H1 (cell line): ENCODE results near the gene LDLRAD4. TPM values are rescaled to one million over a fixed set of nuclear protein-coding genes. Genes with fewer than 3 reads are reported as not detected.

Experiments
- CTCF ChIA-PET: fragments of 300-600 bp; sonication (Branson Sonifier 250); formaldehyde crosslinking; loops from one replicate; lab custom pipeline; 2021; ENCODE audit not compliant: partially characterized antibody; lab: Charles Lee
- POLR2A ChIA-PET: fragments of 300-600 bp; sonication (Branson Sonifier 250); formaldehyde crosslinking; loops from one replicate; lab custom pipeline; 2021; ENCODE audit warnings: inconsistent platforms; ENCODE audit not compliant: partially characterized antibody; lab: Charles Lee
- DNase-seq, 2 experiments: peaks; one replicate each; pipeline versions ENCODE4 v3.0.0 to v3.0.0-alpha.2; 2010 to 2022; ENCODE audit warnings: low spot score in 2 of 2, low read depth in 1 of 2, mixed read lengths in 1 of 2
- FAIRE-seq: peaks from 2 replicates; lab custom pipeline; 2011; peaks lifted over from hg19 to GRCh38; lab: Jason Lieb, UNC
- H2AFZ ChIP-seq: 2 replicates; pipeline ENCODE4 v1.8.1; 2012; ENCODE audit warnings: low read length, inconsistent platforms
- H2AK5ac ChIP-seq: 2 replicates; pipeline ENCODE4 v1.6.1; 2013; ENCODE audit warnings: low read depth, low read length
- H2BK120ac ChIP-seq: replicated peaks from 2 replicates; pipeline ENCODE3; 2013; ENCODE audit warnings: low read depth, low read length, inconsistent platforms
- H2BK12ac ChIP-seq: 2 replicates; pipeline ENCODE4 v1.6.1; 2013; ENCODE audit warnings: low read depth, low read length
- H2BK15ac ChIP-seq: 2 replicates; pipeline ENCODE4 v1.6.1; 2013; ENCODE audit warnings: low read length
- H2BK20ac ChIP-seq: 2 replicates; pipeline ENCODE4 v1.6.1; 2013; ENCODE audit warnings: low read length
- H2BK5ac ChIP-seq: 2 replicates; pipeline ENCODE4 v1.6.1; 2013; ENCODE audit warnings: low read depth, low read length
- H3K14ac ChIP-seq: 2 replicates; pipeline ENCODE4 v1.6.1; 2013; ENCODE audit warnings: inconsistent platforms; ENCODE audit not compliant: insufficient read length
- H3K18ac ChIP-seq: 2 replicates; pipeline ENCODE4 v1.6.1; 2013; ENCODE audit warnings: low read length; ENCODE audit errors: extremely low read depth
- H3K23ac ChIP-seq: 2 replicates; pipeline ENCODE4 v1.6.1; 2013; ENCODE audit warnings: inconsistent platforms; ENCODE audit not compliant: insufficient read length
- H3K23me2 ChIP-seq: 2 replicates; pipeline ENCODE4 v1.6.1; 2013; ENCODE audit warnings: low read depth, low read length
- H3K27ac ChIP-seq: 2 replicates; pipeline ENCODE4 v1.6.1; 2011; ENCODE audit warnings: low read depth, low read length, inconsistent platforms
- H3K27me3 ChIP-seq, 4 experiments: replicated peaks in 1 of 4; 1 replicate in 1 of 4; 2 replicates in 3 of 4; pipeline versions ENCODE4 v1.6.1 to v1.8.1; 2011 to 2013; ENCODE audit warnings: low read length in 3 of 4, mild to moderate bottlenecking in 3 of 4, inconsistent platforms in 2 of 4, mixed read lengths in 2 of 4, moderate library complexity in 1 of 4; ENCODE audit not compliant: control insufficient read depth in 3 of 4, insufficient read depth in 3 of 4; ENCODE audit errors: extremely low read depth in 1 of 4
- H3K36me3 ChIP-seq, 4 experiments: 2 replicates each; pipeline versions ENCODE4 v1.6.1 to v1.8.1; 2011 to 2013; ENCODE audit warnings: mild to moderate bottlenecking in 4 of 4, low read length in 3 of 4, moderate library complexity in 2 of 4, control low read depth in 1 of 4, inconsistent platforms in 1 of 4; ENCODE audit not compliant: insufficient read depth in 4 of 4, control insufficient read depth in 2 of 4
- H3K4ac ChIP-seq: replicated peaks from 2 replicates; pipeline ENCODE3; 2013; ENCODE audit warnings: low read length, low read depth, mixed read lengths, inconsistent platforms; ENCODE audit not compliant: insufficient read length
- H3K4me1 ChIP-seq, 4 experiments: replicated peaks in 1 of 4; 1 replicate in 1 of 4; 2 replicates in 3 of 4; pipeline versions ENCODE4 v1.6.1 to v1.8.1; 2011 to 2013; ENCODE audit warnings: low read length in 3 of 4, inconsistent platforms in 2 of 4, mixed read lengths in 1 of 4; ENCODE audit not compliant: insufficient read depth in 4 of 4, control insufficient read depth in 3 of 4
- H3K4me2 ChIP-seq, 2 experiments: 2 replicates each; pipeline versions ENCODE4 v1.6.1 to v1.8.1; 2011 to 2013; ENCODE audit warnings: low read depth in 2 of 2, low read length in 2 of 2, control low read depth in 1 of 2, inconsistent platforms in 1 of 2, mild to moderate bottlenecking in 1 of 2; ENCODE audit not compliant: insufficient read depth in 1 of 2
- H3K4me3 ChIP-seq, 4 experiments: fragments of 200-600, 300-600 bp in 1 of 4; sonication (generic), shearing (Covaris generic), sonication (Bioruptor Twin) in 1 of 4; 2 replicates each; pipeline versions ENCODE4 v1.5.1 to v1.8.1; 2011 to 2016; ENCODE audit warnings: low read length in 4 of 4, low read depth in 3 of 4, control low read depth in 2 of 4, inconsistent platforms in 2 of 4, mild to moderate bottlenecking in 2 of 4, mixed read lengths in 1 of 4, moderate library complexity in 1 of 4; ENCODE audit not compliant: insufficient read depth in 2 of 4; ENCODE audit errors: extremely low read depth in 1 of 4
- H3K56ac ChIP-seq: replicated peaks from 2 replicates; pipeline ENCODE3; 2013; ENCODE audit warnings: low read depth, mild to moderate bottlenecking, mixed read lengths, low read length, inconsistent platforms; ENCODE audit not compliant: insufficient read length
- H3K79me1 ChIP-seq: 2 replicates; pipeline ENCODE4 v1.6.1; 2013; ENCODE audit warnings: low read depth, low read length, control low read depth
- H3K79me2 ChIP-seq, 2 experiments: 2 replicates each; pipeline versions ENCODE4 v1.6.1 to v1.8.1; 2012 to 2013; ENCODE audit warnings: low read length in 2 of 2, mild to moderate bottlenecking in 2 of 2, inconsistent platforms in 1 of 2; ENCODE audit not compliant: insufficient read depth in 2 of 2, control insufficient read depth in 1 of 2
- H3K9ac ChIP-seq, 4 experiments: replicated peaks in 1 of 4; 1 replicate in 1 of 4; 2 replicates in 3 of 4; pipeline versions ENCODE4 v1.6.1 to v1.8.1; 2011 to 2013; ENCODE audit warnings: low read depth in 3 of 4, low read length in 3 of 4, control low read depth in 2 of 4, mild to moderate bottlenecking in 2 of 4, moderate library complexity in 2 of 4, inconsistent platforms in 1 of 4; ENCODE audit errors: extremely low read depth in 1 of 4
- H3K9me3 ChIP-seq, 2 experiments: 2 replicates each; pipeline versions ENCODE4 v1.6.1 to v1.8.1; 2012 to 2013; ENCODE audit warnings: mild to moderate bottlenecking in 2 of 2, moderate library complexity in 2 of 2, control low read depth in 1 of 2, inconsistent platforms in 1 of 2, low read depth in 1 of 2, low read length in 1 of 2, mixed read lengths in 1 of 2; ENCODE audit not compliant: insufficient read depth in 2 of 2
- H4K20me1 ChIP-seq, 2 experiments: replicated peaks in 1 of 2; 2 replicates each; pipeline versions ENCODE3 to v1.8.1; 2011 to 2013; ENCODE audit warnings: inconsistent platforms in 2 of 2, low read length in 2 of 2, mild to moderate bottlenecking in 1 of 2; ENCODE audit not compliant: insufficient read depth in 2 of 2, control insufficient read depth in 1 of 2
- H4K5ac ChIP-seq: 2 replicates; pipeline ENCODE4 v1.6.1; 2013; ENCODE audit warnings: low read length, low read depth, mixed read lengths, inconsistent platforms; ENCODE audit not compliant: insufficient read length
- H4K8ac ChIP-seq: 2 replicates; pipeline ENCODE4 v1.8.0; 2013; ENCODE audit warnings: mild to moderate bottlenecking, moderate library complexity, low read length, inconsistent platforms; ENCODE audit not compliant: insufficient read depth; ENCODE audit errors: extremely low read depth
- H4K91ac ChIP-seq: replicated peaks from 2 replicates; pipeline ENCODE3; 2013; ENCODE audit warnings: low read length, mixed read lengths, inconsistent platforms; ENCODE audit not compliant: insufficient read length
- SIN3A ChIP-seq, 2 experiments: IDR thresholded peaks in 1 of 2; conservative IDR thresholded peaks in 1 of 2; 2 replicates each; pipeline ENCODE4 v1.6.1; 2011 to 2012; ENCODE audit warnings: low read length in 2 of 2, improper control_type of control experiment in 1 of 2, low read depth in 1 of 2, mild to moderate bottlenecking in 1 of 2
- SP1 ChIP-seq: IDR thresholded peaks from 2 replicates; pipeline ENCODE4 v1.6.1; 2011; ENCODE audit warnings: low read depth, low read length
- WGBS, 2 experiments: shearing (Covaris generic) in 1 of 2; methylation state at CpG; one replicate each; pipeline versions ENCODE4 v1.1.6 to v1.1.7; 2013 to 2015; ENCODE audit warnings: low lambda C conversion rate in 2 of 2, mixed read lengths in 2 of 2, inconsistent platforms in 1 of 2, low coverage in 1 of 2, missing lambda C conversion rate in 1 of 2; ENCODE audit not compliant: insufficient replicate concordance in 2 of 2, insufficient coverage in 1 of 2, insufficient read length in 1 of 2; ENCODE audit errors: extremely low coverage in 1 of 2, missing lambda C conversion rate in 1 of 2; 5-methylcytosine and 5-hydroxymethylcytosine counted together
- polyA plus RNA-seq, 7 experiments: library from polyadenylated mRNA; depleted of rRNA in 3 of 7; stranded (reverse) in 5 of 7; unstranded in 2 of 7; fragments of >200 nt in 5 of 7; fragments of 200-250 nt in 2 of 7; gene quantifications; 1 replicate in 5 of 7; 2 replicates in 1 of 7; 4 replicates in 1 of 7; pipeline versions ENCODE4 v1.2.1 to v1.2.3, GENCODE V29; 2011 to 2013; ENCODE audit warnings: missing spikeins in 2 of 7, mixed read lengths in 2 of 7
- total RNA-seq: library from RNA; stranded (reverse); fragmentation: NEBNext Ultra II Directional; extraction: Animal tissue kit (Norgen Biotek cat#: 25700); gene quantifications from 2 replicates; pipeline ENCODE4 v1.2.1, GENCODE V29; 2021

Gene LDLRAD4
- total and polyA plus RNA-seq, 2 of the 8 experiments (the other 6 are each of a cell fraction or from before 2014, with no cell fraction given), result 0.77 to 1.4 TPM

DNA sequence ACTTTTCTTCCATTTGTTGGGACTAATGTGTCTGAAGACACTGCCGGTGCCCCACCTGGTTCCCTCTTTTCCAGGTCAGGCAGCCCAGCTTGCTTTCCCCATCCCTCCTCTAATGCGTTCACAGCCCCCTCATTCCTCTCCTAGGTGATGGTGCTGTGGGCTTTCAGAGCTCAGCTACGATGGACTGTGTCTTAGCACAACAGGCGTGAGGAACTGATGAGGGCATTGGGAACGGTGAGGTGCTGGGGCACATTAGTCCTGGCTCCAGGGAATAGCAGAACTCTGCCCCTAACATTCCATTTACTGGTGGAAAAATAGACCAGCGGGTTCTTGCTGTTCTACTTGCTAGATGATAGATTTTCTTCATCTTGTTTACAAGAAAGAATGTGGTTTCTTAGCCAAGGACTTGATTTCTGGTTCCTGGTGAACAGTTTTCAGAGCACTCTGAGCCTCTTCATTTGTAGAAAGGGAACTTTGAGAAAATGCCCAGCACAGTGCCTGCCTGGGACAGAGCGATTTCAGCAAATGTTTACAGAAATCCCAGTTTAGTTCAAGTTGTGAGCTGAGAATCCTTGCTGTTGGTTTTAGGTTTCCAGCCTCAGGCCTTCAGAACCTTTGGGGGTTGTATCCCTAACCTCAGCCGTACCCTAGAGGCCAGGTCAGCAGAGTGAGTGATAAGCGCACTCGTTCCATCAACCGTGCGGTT is 42.5 kb downstream of the LDLRAD4 start:
- no peak overlapping the region for H4K5ac ChIP-seq
- no peak overlapping the region for H3K18ac ChIP-seq
- H3K4ac ChIP-seq, result no peak overlapping the region
- no peak overlapping the region for H2BK15ac ChIP-seq
- no peak for DNase-seq
- no peaks in the 10 kb centered on the region for H4K20me1 ChIP-seq
- no peak overlapping the region for H3K27ac ChIP-seq
- H2BK120ac ChIP-seq, result no peak overlapping the region
- no peaks in the 10 kb centered on the region for H3K79me2 ChIP-seq
- H2BK12ac ChIP-seq, result no peak overlapping the region
- no peaks in the 10 kb centered on the region for H3K27me3 ChIP-seq
- H3K23me2 ChIP-seq, result no peaks in the 10 kb centered on the region
- no peak overlapping the region for H2AFZ ChIP-seq
- no peak overlapping the region for H2AK5ac ChIP-seq
- H3K36me3 ChIP-seq, result no peaks in the 10 kb centered on the region
- no peaks in the 10 kb centered on the region for H3K79me1 ChIP-seq
- no peak overlapping the region for H2BK20ac ChIP-seq
- FAIRE-seq, result no peak
- H4K8ac ChIP-seq, result no peak overlapping the region
- peaks cover 2 to 4% (median 2%) of the 10 kb centered on the region in 4 experiments; a peak in 5 of 7 replicates for H3K4me1 ChIP-seq
- ChIA-PET CTCF (interaction anchor here (0.9 to 1.3 kb wide), 5 partner anchors 10 to 552 kb away, joined by 3 to 4 read pairs (median 3); no protein-coding TSS in a partner anchor), POLR2A (no interaction called here)
- H3K4me3 ChIP-seq, result no peak overlapping the region
- no peak overlapping the region for H3K4me2 ChIP-seq
- no peak overlapping the region for H2BK5ac ChIP-seq
- WGBS, 2 experiments, result 94% methylated on average over 12 of the region's 12 CpGs; no CpG with 5 or more reads in 1 of the 2 experiments
- no peak overlapping the region for H3K56ac ChIP-seq
- H3K14ac ChIP-seq, result no peak overlapping the region
- H4K91ac ChIP-seq, result no peak overlapping the region
- no peak overlapping the region for H3K23ac ChIP-seq
- no peak overlapping the region for H3K9ac ChIP-seq
- H3K9me3 ChIP-seq, result no peaks in the 10 kb centered on the region
- TF ChIP-seq SP1 (no peak), SIN3A (conservative IDR thresholded peaks at IDR 0.05 in 1 of 2, IDR thresholded peaks at IDR 0.05 in 1 of 2; ENCODE audit: low read depth in 1 of 2, low read length in 2 of 2) (no peak)
